Retinal pigment epithelial cell (primary cell): ENCODE data around the gene DPY19L2.
"Not testable (repeated sequence)": the region's sequence is repeated elsewhere in the genome, so short reads cannot be mapped to it uniquely, and the experiment has no call there.

Experiments used
- DNase-seq: peaks from one replicate; pipeline ENCODE4 v3.0.0-alpha.2; 2010; ENCODE audit warnings: low read depth
- H3K4me3 ChIP-seq: 2 replicates; pipeline ENCODE4 v1.5.1; 2011; ENCODE audit warnings: mild to moderate bottlenecking, low read length, control low read depth, moderate library complexity

The DPY19L2 gene

GRCh38 chr12:63680758-63681157 lies 12.5 kb upstream of the DPY19L2 start:
- H3K4me3 ChIP-seq: not testable (repeated sequence)
- peak; percentile 56 for DNase-seq

- not testable (repeated sequence) for DNase-seq, H3K4me3 ChIP-seq
Observed at GRCh38 chr12:63672550-63672949, 4.3 kb upstream of the DPY19L2 start.

GRCh38 chr12:63669936-63670335 lies 1.6 kb upstream of the DPY19L2 start:
- H3K4me3 ChIP-seq, DNase-seq: not testable (repeated sequence)

- H3K4me3 ChIP-seq: not testable (repeated sequence)
Observed at GRCh38 chr12:63669427-63669826, 1.1 kb upstream of the DPY19L2 start.

GRCh38 chr12:63668800-63669365 lies 590 bp upstream of the DPY19L2 start:
- DNase-seq: peak; percentile 5
- H3K4me3 ChIP-seq: peak overlapping the region; percentile 75

More at GRCh38 chr12:63669427-63669826, 1.1 kb upstream of the DPY19L2 start:
- not testable (repeated sequence) for DNase-seq

GRCh38 chr12:63663005-63663404 lies 5.3 kb downstream of the DPY19L2 start:
- H3K4me3 ChIP-seq, DNase-seq: not testable (repeated sequence)

GRCh38 chr12:63658501-63658900 lies 9.8 kb downstream of the DPY19L2 start:
- not testable (repeated sequence) for H3K4me3 ChIP-seq, DNase-seq

- not testable (repeated sequence) for H3K4me3 ChIP-seq, DNase-seq
Observed at GRCh38 chr12:63656407-63656806, 11.9 kb downstream of the DPY19L2 start.

- not testable (repeated sequence) for H3K4me3 ChIP-seq, DNase-seq
Observed at GRCh38 chr12:63655543-63656257, 12.6 kb downstream of the DPY19L2 start.

GRCh38 chr12:63654481-63654880 lies 13.8 kb downstream of the DPY19L2 start:
- DNase-seq: not testable (repeated sequence)

GRCh38 chr12:63649517-63649916 lies 18.8 kb downstream of the DPY19L2 start:
- H3K4me3 ChIP-seq: not testable (repeated sequence)
- peak; percentile 4 for DNase-seq

More at GRCh38 chr12:63654481-63654880, 13.8 kb downstream of the DPY19L2 start:
- not testable (repeated sequence) for H3K4me3 ChIP-seq

GRCh38 chr12:63643381-63644140 lies 24.7 kb downstream of the DPY19L2 start:
- H3K4me3 ChIP-seq, DNase-seq: not testable (repeated sequence)

- not testable (repeated sequence) for DNase-seq, H3K4me3 ChIP-seq
Observed at GRCh38 chr12:63624258-63624657, 44.0 kb downstream of the DPY19L2 start.

- H3K4me3 ChIP-seq, DNase-seq: not testable (repeated sequence)
Observed at GRCh38 chr12:63615544-63615943, 52.7 kb downstream of the DPY19L2 start.

GRCh38 chr12:63611285-63611684 lies 57.0 kb downstream of the DPY19L2 start:
- not testable (repeated sequence) for DNase-seq, H3K4me3 ChIP-seq

- H3K4me3 ChIP-seq, DNase-seq: not testable (repeated sequence)
Observed at GRCh38 chr12:63609281-63609680, 59.0 kb downstream of the DPY19L2 start.

- DNase-seq, H3K4me3 ChIP-seq: not testable (repeated sequence)
Observed at GRCh38 chr12:63604985-63605384, 63.3 kb downstream of the DPY19L2 start.

- DNase-seq, H3K4me3 ChIP-seq: not testable (repeated sequence)
Observed at GRCh38 chr12:63594828-63595227, 73.5 kb downstream of the DPY19L2 start.

- not testable (repeated sequence) for DNase-seq, H3K4me3 ChIP-seq
Observed at GRCh38 chr12:63584426-63584825, 83.9 kb downstream of the DPY19L2 start.

GRCh38 chr12:63583289-63583688 lies 85.0 kb downstream of the DPY19L2 start:
- not testable (repeated sequence) for H3K4me3 ChIP-seq, DNase-seq
